GM21717 (cell line): ENCODE results near the gene CA10.

Experiments used
- ATAC-seq: cut with Tn5 transposase; IDR thresholded peaks from one replicate; pipeline ENCODE4 v1.9.1; 2021; ENCODE audit warnings: mild to moderate bottlenecking, moderate library complexity; ENCODE audit not compliant: unreplicated experiment

The CA10 gene

GRCh38 chr17:51890710-51891109, 267.8 kb downstream of the CA10 start:
- no peak for ATAC-seq

- no peak for ATAC-seq
Measured at GRCh38 chr17:51888816-51889215, 269.7 kb downstream of the CA10 start.

GRCh38 chr17:51876986-51877385, 281.5 kb downstream of the CA10 start:
- no peak for ATAC-seq

- no peak for ATAC-seq
Measured at GRCh38 chr17:51873302-51873701, 285.2 kb downstream of the CA10 start.

DNA sequence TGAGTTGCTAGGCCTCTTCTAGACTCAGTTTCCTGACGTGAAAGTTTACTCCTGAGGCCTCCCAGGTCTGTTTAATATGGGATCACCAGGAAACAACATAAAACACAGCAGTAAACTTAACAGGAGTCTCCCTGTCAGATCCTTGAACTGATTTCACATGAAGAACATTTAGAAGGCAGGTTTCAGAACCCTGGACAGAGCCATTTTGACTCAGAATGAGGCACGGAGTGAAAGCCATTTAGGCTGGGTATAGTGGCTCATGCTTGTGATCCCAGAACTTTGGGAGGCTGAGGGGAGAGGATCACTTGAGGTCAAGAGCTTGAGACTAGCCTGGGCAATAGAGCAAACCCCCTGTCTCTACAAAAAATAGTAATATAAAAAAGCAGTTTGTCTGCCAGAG, 289.1 kb downstream of the CA10 start:
- no peak for ATAC-seq

GRCh38 chr17:51860954-51861561, 297.5 kb downstream of the CA10 start:
- no peak for ATAC-seq

- ATAC-seq, result no peak
Measured at GRCh38 chr17:51857052-51857597, 301.4 kb downstream of the CA10 start.

DNA sequence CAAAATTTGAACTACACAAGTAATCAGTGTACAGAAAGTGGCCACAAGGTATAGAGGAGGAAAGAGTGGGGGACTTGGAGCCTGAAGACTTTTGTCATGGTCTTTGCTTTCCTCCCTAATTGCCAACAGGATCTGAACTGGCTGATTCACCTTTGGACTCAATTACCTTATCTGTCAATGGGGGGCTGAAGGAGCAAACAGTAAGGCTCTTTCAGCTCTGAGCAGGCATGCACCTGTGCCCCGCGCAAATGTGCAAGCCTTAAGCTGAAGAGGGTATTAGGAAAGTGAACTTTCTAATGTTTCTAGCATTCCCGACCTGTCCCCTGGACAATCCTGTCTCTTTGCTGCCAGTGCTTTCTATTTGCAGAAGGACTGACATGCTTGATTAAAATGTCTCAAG, 302.7 kb downstream of the CA10 start:
- no peak for ATAC-seq

- no peak for ATAC-seq
Measured at GRCh38 chr17:51853857-51854256, 304.7 kb downstream of the CA10 start.

GRCh38 chr17:51852603-51853002, 305.9 kb downstream of the CA10 start:
- no peak for ATAC-seq

GRCh38 chr17:51850201-51850600, 308.3 kb downstream of the CA10 start:
- ATAC-seq, result no peak

GRCh38 chr17:51848451-51848850, 310.1 kb downstream of the CA10 start:
- ATAC-seq, result no peak

- ATAC-seq, result no peak
Measured at GRCh38 chr17:51846566-51846965, 311.9 kb downstream of the CA10 start.

DNA sequence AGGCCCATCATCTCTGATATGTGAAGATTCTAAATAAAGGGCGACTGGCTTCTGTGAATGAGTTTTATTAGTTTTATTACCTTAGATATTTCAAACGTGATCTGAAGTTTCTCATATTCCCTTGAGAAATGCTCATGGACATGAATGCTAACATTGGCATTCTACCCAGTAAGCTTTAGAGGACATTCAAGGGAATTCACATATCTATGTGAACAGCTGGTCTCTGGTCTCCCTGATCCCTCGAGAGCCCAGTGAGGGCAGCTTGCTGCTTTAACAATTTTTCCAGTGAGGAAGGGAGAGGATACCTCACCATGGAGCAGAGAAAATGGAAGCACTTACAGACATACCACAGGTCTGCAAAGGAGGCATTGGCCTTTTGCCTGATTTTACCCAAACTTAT, 312.7 kb downstream of the CA10 start:
- ATAC-seq, result no peak

DNA sequence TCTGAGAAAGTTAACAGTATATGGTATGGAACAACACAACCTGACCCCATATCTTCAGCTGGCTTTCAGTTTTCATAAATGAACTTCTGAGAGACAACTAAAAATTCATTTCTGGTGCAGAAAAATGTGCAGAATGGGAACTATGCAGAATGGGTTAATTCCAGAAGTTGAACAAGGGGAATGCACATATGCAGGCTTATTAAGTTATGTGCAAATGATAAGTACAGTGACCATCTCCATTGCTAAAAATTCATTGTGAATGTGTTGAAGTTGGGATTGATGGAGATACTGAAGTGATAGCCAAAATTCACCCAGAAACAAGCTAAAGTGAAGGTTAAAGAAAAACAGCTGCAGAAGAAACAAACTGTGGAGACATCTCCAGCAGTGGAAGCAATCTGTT, 315.8 kb downstream of the CA10 start:
- no peak for ATAC-seq

GRCh38 chr17:51841669-51842068, 316.8 kb downstream of the CA10 start:
- no peak for ATAC-seq

GRCh38 chr17:51840688-51841087, 317.8 kb downstream of the CA10 start:
- ATAC-seq, result no peak

- ATAC-seq, result no peak
Measured at GRCh38 chr17:51833620-51834019, 324.9 kb downstream of the CA10 start.

- no peak for ATAC-seq
Measured at GRCh38 chr17:51833045-51833444, 325.5 kb downstream of the CA10 start.

DNA sequence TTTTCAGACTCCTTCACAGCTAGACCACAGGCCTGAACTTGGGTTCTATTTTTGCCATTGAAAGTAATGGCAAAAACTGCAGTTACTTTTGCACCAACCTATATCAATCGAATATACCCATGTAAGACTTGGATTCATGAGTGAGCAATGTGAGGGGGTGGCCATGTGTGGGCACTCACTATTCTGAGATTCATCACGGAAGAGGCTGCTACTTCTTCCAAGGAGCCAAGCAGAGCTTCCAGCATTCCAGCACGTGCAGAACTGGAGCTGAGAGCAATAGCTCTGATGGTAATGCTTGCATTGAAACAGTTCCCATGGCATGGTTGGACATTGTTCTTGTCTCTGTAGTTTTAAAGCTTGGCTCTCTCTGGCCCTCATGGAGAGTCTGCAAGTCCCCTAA, 327.6 kb downstream of the CA10 start:
- ATAC-seq, result no peak

DNA sequence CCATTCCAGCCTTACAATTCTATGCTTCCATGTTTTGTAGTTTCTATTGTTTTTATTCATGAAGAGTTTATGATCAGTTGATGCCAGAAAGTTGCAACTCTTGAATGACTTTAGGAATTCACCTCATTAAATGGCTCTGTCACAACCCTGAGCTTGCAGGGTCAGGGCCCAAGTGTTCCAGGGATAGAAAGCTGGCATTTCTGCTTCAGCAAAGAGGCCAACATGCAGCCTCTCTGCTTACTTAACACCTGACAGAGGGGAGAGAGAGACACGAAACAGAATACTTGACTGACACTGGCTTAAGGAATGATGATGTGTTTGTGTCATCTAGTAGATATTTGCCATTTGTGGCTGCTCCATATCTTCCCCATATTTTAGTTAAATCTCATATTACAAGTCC, 328.1 kb downstream of the CA10 start:
- ATAC-seq, result no peak

- ATAC-seq, result no peak
Measured at GRCh38 chr17:51828901-51829300, 329.6 kb downstream of the CA10 start.

DNA sequence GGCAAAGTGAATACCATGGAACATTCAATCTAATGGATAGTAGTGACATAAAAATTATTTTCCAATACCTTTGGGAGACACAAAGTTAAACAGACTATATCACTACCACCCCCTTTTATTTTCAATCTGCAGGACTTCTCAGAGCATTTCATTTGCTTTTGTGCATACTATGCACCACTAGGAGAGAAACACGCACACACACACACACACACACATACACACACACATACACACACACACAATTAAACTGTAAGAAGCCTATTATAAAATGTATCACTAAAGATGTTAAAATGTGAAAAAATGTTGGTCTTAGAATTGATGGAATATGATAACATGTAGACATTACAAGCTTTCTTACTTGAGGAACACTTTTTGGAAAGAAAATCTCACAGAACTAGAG, 331.4 kb downstream of the CA10 start:
- ATAC-seq, result no peak
